DMS114 treated with DMSO at 0.1 percent for 48 hours (cell line): ENCODE data around the gene NRXN3.

Experiments used
- DNase-seq: peaks from one replicate; lab custom pipeline; 2025; ENCODE audit not compliant: unreplicated experiment; lab: John Stamatoyannopoulos, UW

Gene NRXN3

GRCh38 chr14:79548836-79549235, 1378.7 kb downstream of the NRXN3 start:
- no peak for DNase-seq

DNA sequence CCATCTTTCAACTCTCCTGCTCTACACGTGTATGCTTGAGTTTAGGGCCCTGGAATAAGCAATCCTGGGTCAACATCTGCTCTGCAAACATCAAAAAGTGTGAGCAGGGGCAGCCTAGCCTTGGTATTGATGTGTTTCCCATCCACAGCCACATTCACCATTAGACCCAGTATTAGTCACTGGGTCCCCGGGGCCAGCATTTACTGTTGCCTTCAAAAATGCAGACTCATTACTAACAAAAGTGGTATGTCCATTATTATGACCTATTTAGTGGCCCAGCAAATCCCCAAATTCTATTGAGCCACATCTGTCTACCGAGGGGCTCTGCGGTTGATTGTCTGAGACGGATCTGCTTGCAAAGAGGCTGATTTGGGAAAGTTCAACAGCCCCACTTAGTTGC, 1379.3 kb downstream of the NRXN3 start:
- DNase-seq, result no peak

GRCh38 chr14:79551523-79551922, 1381.3 kb downstream of the NRXN3 start:
- no peak for DNase-seq

DNA sequence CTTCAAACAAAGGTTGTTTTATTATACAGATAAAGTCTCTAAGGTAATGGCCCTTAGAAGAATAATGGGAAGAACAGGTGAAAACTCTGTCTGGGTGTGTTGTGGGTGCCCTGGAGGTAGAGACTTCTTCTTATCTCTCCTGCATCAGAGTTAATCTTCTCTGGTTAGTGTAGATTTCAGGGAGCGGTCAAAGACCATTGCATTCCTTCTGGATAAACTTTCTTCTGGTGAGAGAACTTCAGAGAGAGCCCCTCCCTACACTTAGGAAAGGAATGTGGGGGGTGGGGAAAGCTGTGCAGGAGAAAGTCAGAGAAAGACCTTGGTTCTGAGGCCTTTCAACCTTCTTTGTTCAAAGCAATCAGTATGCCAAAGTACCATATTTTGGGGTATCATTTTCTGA, 1382.6 kb downstream of the NRXN3 start:
- no peak for DNase-seq

DNA sequence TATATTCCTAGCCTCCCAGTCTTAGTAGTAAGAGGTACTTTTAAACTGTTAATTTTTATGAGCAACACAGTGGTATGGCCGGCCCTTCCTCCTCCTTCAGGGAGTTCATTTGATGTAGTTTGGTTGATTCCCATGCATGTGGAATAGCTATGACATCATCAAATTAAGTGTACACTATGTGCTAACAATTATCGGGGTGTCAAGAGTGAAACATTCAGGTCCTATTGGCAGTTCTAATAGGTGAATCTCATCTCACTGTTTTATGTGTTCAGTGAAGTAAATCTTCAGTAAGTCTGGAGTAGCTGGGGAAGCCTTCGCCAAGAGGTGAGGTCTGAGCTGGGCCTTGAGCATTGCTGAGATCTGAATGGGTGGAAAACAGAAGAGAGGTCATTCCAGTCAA, 1384.6 kb downstream of the NRXN3 start:
- no peak for DNase-seq

DNA sequence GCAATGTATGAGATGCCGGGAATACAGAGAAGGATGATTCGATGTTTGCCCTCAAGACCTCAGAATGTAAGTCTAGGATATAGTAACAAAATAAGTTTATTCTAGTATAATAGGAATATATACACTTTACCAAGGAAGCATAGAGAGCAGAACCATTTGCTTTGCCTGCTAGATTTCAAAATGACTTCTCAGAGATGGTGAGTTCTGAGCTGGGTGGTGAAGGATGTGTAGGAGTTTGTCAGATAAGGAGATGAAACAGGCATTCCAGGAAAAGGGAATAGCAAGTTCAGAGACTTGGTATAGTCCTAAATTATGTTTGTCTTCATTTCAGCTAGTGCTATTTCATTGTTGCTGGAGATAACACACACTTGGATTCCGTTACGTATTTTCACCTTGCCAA, 1385.3 kb downstream of the NRXN3 start:
- no peak for DNase-seq

DNA sequence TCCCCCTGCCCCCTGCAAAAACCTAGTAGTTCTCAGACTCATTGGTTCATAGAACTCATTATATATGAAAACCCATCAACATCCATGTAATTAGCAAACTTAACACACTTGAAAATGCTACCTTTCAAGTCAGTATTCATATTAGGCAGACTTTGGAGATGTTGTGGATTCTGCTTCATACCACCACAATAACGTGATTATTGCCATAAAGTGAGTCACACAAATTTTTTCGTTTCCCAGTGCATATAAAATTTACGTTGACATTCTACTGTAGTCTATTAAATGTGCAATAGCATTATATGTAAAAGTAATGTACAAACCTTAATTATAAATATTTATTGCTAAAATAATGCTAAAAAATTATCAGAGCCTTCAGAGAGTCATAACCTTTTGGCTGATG, 1387.1 kb downstream of the NRXN3 start:
- DNase-seq, result no peak

DNA sequence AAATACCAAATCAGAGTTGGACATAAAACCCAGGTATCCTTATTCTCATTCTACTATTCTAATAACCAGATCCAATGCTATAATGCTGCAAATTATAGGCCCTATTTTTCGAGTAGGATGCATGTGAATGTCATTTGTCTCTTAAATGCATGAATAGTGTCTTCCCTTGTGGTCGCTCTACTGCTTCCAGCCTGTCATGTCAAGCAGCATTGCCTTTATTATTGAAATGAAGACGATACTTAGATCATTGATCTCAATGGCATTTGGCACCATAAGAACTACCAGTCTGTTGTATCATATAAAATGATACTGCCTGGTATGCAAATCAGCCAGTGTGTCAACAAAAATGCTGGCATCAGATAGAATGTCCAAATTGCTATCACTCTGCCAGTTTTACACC, 1392.0 kb downstream of the NRXN3 start:
- DNase-seq, result no peak

DNA sequence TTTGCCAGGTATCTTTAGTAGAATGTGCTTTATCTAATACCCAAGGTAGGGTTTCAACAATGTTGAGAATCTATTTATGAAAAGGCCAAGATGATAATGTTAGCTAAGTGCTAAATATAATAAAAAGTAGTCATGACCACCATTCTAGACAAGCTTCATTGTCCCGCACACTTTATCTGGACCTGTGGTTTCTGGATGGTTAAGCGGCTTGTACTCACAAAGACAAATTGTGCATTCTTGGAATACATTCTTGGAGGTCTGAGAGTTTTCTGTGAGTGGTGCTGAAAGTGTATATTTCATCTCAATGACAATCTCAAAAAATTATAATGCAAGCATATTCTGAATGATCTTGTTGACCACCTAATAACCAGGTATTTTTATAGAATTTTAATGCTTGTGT, 1394.2 kb downstream of the NRXN3 start:
- no peak for DNase-seq

DNA sequence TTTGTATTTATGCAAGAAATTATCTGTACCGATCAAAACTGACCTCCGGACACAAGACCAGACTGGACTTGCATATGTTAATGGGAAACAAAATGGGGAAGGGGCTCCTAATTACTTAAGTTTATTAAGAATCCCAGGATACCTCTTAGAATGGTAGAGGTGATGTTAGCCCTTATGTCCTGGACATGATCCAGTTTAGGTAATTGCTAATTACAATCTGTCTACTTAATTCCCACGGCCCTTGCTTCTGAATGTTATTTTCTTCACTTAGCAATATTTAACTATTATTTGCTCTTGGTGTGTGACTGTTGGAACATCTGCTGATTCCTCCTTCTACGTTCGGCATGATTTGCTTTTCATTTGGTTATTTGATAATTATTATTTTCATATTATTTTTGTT, 1397.1 kb downstream of the NRXN3 start:
- no peak for DNase-seq

DNA sequence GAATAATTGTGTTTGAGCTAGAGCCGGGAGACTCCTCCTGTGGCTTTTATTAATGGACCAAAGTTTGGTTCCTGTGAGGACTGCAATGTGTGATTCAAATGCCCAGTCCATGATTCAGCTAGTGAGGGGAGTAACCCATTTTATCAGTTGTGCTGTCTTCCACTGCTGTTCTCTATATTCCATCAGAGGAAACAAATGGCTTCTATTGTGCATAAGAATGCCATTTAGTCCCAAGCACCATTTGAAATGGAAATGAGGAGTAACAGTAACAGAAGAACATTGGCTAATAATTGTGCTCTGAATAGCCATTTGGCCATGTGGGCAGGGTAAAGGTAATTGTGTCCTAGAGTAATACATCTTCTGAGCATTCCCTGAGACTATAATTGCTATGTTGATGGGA, 1398.4 kb downstream of the NRXN3 start:
- no peak for DNase-seq

DNA sequence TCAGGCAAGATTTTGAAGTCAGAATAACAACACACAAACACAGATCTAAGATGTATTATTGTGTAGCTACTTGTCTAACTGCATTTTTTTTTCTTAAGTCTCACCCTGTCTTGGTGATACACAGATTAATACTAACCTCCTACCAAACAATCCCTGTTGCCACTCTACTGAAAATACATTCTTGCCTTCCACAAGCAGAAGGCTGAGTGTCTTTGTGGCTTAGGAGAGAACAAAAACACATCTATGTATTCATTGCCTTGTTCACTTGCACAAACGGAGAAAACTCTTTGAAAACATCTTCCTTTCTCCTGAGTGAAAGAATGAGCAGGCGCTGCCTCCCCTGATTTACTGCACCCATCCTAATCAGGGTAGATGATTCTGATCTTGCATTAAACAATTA, 1398.9 kb downstream of the NRXN3 start:
- DNase-seq, result no peak

- DNase-seq, result no peak
Observed at GRCh38 chr14:79570648-79571047, 1400.5 kb downstream of the NRXN3 start.

GRCh38 chr14:79571366-79571765, 1401.2 kb downstream of the NRXN3 start:
- DNase-seq, result no peak

DNA sequence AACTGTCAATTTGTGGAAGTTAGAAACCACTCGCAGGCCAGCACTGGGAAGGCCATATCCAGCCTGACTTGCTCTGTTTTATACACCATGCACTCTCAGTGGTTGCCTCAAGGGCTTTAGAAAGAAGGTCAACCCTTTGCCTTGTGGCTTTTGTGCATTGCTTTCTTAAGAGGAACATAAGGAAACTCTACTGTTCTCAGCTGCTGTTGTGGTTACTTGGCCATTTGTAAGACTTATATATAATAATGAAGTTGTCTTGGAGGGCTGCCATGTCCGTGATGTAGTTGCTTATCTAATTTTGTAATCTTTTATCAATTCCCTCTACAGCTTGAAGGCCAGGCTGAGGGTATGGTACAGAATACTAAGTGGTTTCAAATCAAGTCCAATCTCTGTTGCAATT, 1403.3 kb downstream of the NRXN3 start:
- no peak for DNase-seq

- DNase-seq, result no peak
Observed at GRCh38 chr14:79575032-79575431, 1404.9 kb downstream of the NRXN3 start.

DNA sequence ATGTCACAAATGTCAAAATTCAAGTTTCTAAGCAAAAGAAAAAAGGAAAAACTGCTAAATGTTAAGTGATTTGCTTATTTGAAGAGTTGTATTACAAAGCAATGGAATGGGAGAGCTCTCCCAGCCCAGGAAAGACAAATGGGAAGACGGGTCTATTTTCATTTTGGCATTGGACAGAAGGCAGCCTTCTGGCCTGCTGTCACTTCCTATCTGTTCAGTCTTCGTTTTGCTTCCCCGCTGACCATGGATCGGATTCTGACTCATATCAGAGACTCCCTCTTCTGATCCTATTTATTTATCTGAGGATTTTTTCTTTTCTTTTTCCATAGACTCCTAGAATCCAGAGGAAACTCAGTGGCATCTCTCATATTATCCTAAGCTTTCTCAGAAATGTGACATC, 1406.3 kb downstream of the NRXN3 start:
- DNase-seq, result no peak

DNA sequence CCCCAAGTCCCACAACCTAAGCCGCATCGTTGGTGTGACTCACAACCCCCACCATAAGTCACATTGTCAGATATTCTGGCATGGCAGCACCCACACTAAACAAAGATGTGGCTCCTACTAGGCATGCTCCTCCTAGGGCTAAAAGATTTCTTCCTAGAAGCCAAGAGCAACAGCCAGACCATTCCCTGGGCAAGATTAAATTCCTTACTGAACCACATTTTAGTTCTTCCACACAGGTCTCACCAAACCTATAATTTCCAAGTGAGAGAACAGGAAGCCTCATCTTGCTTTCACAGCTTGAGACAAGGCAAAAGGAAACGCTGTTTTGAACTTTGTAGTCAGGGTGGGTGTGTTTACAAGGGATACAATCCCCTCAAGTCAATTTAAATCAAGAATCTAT, 1408.3 kb downstream of the NRXN3 start:
- no peak for DNase-seq

- DNase-seq, result no peak
Observed at GRCh38 chr14:79580414-79580813, 1410.2 kb downstream of the NRXN3 start.

DNA sequence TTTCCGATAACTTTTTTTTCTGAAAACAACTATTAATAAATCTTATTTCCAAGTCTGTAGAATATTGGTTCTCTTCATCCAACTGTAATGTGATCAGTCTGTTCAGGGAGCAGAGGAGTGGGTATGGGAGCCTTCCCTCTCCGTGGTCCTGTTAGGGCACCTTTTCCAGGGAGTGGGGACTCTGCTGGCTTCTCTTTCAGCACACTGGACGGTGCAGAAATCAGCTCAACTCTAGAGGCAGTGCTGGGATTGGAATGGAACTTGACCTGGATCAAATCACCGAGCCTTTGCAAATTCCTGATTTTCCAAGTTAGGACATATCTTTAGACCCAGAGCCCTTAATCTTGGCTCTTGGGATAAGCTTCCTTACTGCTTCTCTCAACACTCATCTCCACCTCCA, 1410.7 kb downstream of the NRXN3 start:
- DNase-seq, result no peak

DNA sequence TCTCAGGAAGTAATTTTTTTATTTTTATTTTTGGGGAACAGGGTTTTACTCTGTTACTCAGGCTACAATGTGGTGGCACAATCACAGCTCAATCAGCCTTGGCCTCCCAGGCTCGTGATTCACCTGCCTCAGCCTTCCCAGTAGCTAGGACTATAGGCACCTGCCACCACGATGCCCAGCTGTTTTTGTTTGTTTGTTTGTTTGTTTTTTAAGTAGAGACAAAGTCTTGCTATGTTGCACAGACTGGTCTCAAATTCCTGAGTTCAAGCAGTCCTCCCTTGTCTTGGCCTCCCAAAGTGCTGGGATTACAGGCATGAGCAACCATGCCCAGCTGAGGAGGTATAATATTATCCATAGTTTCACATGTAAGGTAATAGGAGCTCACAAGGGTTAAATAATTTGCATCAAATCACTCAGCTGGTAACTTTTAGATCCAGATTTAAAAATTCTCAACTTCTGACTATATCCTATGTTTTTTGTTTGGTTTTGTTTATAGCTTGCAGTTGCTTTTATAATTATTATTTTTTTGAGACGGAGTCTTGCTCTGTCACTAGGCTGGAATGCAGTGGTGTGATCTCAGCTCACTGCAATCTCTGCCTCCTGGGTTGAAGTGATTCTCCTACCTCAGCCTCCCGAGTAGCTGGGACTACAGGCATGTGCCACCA, 1411.9 kb downstream of the NRXN3 start:
- no peak for DNase-seq

DNA sequence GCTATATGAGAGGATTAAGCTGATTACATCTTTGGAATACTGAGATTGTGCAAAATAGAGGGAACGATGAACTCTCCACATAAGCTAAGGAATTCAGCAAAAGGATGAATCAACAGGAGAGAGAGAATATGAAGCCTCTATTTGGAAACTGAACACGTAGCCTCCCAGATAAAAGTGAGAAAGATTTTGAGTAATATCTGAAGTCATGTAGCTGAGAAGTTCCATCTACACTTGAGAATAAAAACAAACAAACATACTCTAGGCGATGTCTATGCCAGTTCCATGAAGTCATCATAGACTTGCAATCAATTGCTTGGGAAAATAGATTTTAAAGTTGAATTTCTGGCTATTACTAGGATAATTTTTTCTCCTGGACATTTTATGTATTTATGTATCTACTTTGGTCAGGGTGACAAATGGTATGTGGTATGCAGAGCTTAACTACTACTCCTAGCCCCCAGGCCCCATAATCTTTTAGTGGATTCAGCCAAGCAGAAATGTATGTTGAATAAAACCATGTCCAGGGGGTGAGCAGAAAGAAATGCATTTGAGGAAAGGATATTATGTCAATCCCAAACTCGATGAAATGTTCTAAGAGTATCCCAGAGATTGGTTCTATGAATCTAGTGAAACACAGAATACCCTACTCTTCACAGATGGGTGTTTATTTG, 1413.7 kb downstream of the NRXN3 start:
- DNase-seq, result no peak

- no peak for DNase-seq
Observed at GRCh38 chr14:79584679-79585078, 1414.5 kb downstream of the NRXN3 start.
